Esophagus muscularis mucosa (tissue), 3 donors: ENCODE measurements around the gene GREM1.

ENCODE experiments used
- POLR2A ChIP-seq: fragments of 450-650 bp; IDR thresholded peaks from one replicate; pipeline ENCODE4 v1.6.1; 2017; ENCODE audit warnings: antibody characterized with exemption, moderate library complexity, mild to moderate bottlenecking, low read depth
- TF ChIP-seq, protein P1 (sequence below), 3 experiments: fragments of 200-600 bp in 2 of 3; fragments of 450-650 bp in 1 of 3; sonication (generic) in 2 of 3; IDR thresholded peaks; one replicate each; pipeline ENCODE4 v1.5.1; 2017 to 2019; ENCODE audit warnings: antibody characterized with exemption in 3 of 3, mild to moderate bottlenecking in 2 of 3, moderate library complexity in 1 of 3

DNA sequence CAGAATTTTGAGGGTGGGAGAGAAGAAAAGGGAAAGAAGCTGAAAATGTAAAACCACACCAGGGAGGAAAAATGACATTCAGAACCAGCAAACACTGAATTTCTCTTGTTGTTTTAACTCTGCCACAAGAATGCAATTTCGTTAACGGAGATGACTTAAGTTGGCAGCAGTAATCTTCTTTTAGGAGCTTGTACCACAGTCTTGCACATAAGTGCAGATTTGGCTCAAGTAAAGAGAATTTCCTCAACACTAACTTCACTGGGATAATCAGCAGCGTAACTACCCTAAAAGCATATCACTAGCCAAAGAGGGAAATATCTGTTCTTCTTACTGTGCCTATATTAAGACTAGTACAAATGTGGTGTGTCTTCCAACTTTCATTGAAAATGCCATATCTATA lies 15.5 kb downstream of the GREM1 start:
- TF ChIP-seq, protein P1, sequence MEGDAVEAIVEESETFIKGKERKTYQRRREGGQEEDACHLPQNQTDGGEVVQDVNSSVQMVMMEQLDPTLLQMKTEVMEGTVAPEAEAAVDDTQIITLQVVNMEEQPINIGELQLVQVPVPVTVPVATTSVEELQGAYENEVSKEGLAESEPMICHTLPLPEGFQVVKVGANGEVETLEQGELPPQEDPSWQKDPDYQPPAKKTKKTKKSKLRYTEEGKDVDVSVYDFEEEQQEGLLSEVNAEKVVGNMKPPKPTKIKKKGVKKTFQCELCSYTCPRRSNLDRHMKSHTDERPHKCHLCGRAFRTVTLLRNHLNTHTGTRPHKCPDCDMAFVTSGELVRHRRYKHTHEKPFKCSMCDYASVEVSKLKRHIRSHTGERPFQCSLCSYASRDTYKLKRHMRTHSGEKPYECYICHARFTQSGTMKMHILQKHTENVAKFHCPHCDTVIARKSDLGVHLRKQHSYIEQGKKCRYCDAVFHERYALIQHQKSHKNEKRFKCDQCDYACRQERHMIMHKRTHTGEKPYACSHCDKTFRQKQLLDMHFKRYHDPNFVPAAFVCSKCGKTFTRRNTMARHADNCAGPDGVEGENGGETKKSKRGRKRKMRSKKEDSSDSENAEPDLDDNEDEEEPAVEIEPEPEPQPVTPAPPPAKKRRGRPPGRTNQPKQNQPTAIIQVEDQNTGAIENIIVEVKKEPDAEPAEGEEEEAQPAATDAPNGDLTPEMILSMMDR (IDR thresholded peaks at IDR 0.05) = no peak
- TF ChIP-seq POLR2A = no peak
